Upper lobe of left lung (tissue), 6 donors: ENCODE data around the gene OTOG. TPM values are rescaled to one million over a fixed set of nuclear protein-coding genes. Genes with fewer than 3 reads are reported as not detected.

ENCODE experiments used
- ATAC-seq, 2 donors: fragments of 200-7000 bp; cut with Tn5 transposase; one replicate each; pipeline ENCODE4 v1.9.1; 2022; ENCODE audit warnings: mild to moderate bottlenecking in 2 of 2, moderate library complexity in 2 of 2; ENCODE audit not compliant: low FRiP score in 2 of 2
- DNase-seq, 2 donors: peaks; one replicate each; pipeline ENCODE4 v3.0.0-alpha.2; 2019 to 2020
- H3K27ac ChIP-seq, 4 donors: fragments of 200-600 bp; sonication (generic); one replicate each; pipeline ENCODE4 v1.5.1; 2016 to 2019
- H3K27me3 ChIP-seq, 4 donors: fragments of 200-600 bp; sonication (generic); one replicate each; pipeline ENCODE4 v1.5.1; 2017 to 2019
- H3K36me3 ChIP-seq, 4 donors: fragments of 200-600 bp; sonication (generic); one replicate each; pipeline ENCODE4 v1.5.1; 2016 to 2019
- H3K4me1 ChIP-seq, 4 donors: fragments of 200-600 bp; sonication (generic); one replicate each; pipeline ENCODE4 v1.5.1; 2018 to 2019
- H3K4me3 ChIP-seq, 4 donors: fragments of 200-600 bp; sonication (generic); one replicate each; pipeline ENCODE4 v1.5.1; 2017 to 2019; ENCODE audit warnings: mild to moderate bottlenecking in 2 of 4, moderate library complexity in 1 of 4
- H3K9me3 ChIP-seq, 4 donors: fragments of 200-600 bp; sonication (generic); one replicate each; pipeline ENCODE4 v1.5.1; 2018 to 2019
- EP300 ChIP-seq, 4 donors: sonication (generic); formaldehyde crosslinking; IDR thresholded peaks; one replicate each; pipeline ENCODE4 v1.5.1; 2017; ENCODE audit warnings: antibody characterized with exemption in 4 of 4, control low read depth in 2 of 4
- POLR2A ChIP-seq, 4 donors: fragments of 450-650 bp; IDR thresholded peaks; one replicate each; pipeline ENCODE4 v1.5.1; 2016 to 2017; ENCODE audit warnings: antibody characterized with exemption in 4 of 4, mild to moderate bottlenecking in 2 of 4
- POLR2AphosphoS5 ChIP-seq, 2 donors: sonication (generic); formaldehyde crosslinking; IDR thresholded peaks; one replicate each; pipeline ENCODE4 v1.5.1; 2017; ENCODE audit warnings: antibody characterized with exemption in 2 of 2
- WGBS, 2 donors: methylation state at CpG; one replicate each; pipeline ENCODE4 v1.1.5; 2017 to 2018; 5-methylcytosine and 5-hydroxymethylcytosine counted together
- total RNA-seq, 6 donors: library from RNA; depleted of rRNA in 4 of 6; stranded (reverse); fragments of >200 nt in 4 of 6; gene quantifications; one replicate each; pipeline versions ENCODE4 v1.1.0 to v1.2.1, GENCODE V29; 2016 to 2021
- TF ChIP-seq, protein P1 (sequence below), 6 experiments: fragments of 450-650 bp in 4 of 6; fragments of 200-600 bp in 2 of 6; sonication (generic) in 2 of 6; IDR thresholded peaks; one replicate each; pipeline ENCODE4 v1.5.1; 2016 to 2019; ENCODE audit warnings: antibody characterized with exemption in 6 of 6
- donor health status: DM: no; HTN: no; CAD: no; lungs with moderate emphysema.
- donor health status: DM: no; HTN: yes; CAD: no; lungs with severe emphysema.

Gene OTOG
- total RNA-seq, 6 donors from 2014 or later: not detected

DNA sequence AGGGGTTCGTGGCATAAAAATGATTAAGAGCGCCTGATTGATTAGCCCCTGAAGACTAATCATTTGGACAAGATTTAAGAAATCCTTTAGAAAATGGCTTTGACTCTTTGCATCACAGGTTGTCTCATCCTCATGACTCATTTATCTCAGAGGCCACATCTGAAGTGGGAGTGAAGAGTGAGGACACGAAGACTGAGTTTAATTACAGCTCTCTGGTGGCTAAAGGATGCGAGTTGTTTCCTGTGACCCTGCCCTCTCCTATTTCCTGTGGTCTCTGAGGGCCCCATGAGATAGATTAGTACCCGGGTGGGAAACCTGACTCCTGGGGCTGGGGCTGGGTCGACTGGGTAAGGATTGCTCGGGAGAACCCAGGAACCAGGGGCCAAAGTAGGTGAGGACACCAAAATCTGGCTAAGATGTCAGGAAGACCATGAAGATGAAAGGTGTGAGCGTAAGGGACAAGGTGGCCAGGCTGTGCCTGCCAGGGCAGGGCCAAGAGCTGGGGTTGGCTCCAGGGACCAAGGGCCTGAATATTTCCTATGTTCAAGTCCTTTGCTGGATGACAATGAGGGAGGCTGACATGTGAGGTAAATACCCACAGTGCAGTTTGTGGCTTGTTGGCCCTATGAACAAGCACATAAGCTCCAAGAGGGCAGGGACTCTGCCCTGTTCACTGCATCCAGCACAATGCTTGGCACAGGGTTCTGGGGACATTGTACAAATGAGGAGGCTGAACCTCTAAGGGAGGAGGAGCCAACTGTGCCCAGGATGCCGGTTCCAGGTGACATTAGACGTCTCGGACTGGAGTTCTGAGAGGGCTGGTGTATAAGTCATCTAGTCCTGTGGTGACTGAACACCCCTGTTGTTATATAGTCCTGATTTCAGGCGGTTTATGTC, 3.6 kb downstream of the OTOG start:
- Histone ChIP-seq H3K27ac (no peak overlapping the region), H3K27me3 (peaks cover 0 to 7% (median 0%) of the 10 kb centered on the region in 4 donors), H3K9me3 (no peaks in the 10 kb centered on the region), H3K4me3 (no peak overlapping the region), H3K36me3 (no peaks in the 10 kb centered on the region), H3K4me1 (no peaks in the 10 kb centered on the region)
- no peak for DNase-seq
- no peak for TF ChIP-seq POLR2AphosphoS5 (IDR thresholded peaks at IDR 0.05)
- TF ChIP-seq POLR2A (IDR thresholded peaks at IDR 0.05): no peak
- TF ChIP-seq, protein P1, sequence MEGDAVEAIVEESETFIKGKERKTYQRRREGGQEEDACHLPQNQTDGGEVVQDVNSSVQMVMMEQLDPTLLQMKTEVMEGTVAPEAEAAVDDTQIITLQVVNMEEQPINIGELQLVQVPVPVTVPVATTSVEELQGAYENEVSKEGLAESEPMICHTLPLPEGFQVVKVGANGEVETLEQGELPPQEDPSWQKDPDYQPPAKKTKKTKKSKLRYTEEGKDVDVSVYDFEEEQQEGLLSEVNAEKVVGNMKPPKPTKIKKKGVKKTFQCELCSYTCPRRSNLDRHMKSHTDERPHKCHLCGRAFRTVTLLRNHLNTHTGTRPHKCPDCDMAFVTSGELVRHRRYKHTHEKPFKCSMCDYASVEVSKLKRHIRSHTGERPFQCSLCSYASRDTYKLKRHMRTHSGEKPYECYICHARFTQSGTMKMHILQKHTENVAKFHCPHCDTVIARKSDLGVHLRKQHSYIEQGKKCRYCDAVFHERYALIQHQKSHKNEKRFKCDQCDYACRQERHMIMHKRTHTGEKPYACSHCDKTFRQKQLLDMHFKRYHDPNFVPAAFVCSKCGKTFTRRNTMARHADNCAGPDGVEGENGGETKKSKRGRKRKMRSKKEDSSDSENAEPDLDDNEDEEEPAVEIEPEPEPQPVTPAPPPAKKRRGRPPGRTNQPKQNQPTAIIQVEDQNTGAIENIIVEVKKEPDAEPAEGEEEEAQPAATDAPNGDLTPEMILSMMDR (IDR thresholded peaks at IDR 0.05): no peak
- TF ChIP-seq EP300 (IDR thresholded peaks at IDR 0.05): no peak
- no peak for ATAC-seq
- 58 to 64% methylated on average over 12 of the region's 12 CpGs for WGBS, 2 donors

GRCh38 chr11:17551347-17552040, 4.4 kb downstream of the OTOG start:
- no peak overlapping the region for H3K27ac ChIP-seq

GRCh38 chr11:17552041-17552355, 4.9 kb downstream of the OTOG start:
- TF ChIP-seq EP300 (IDR thresholded peaks at IDR 0.05) (no peak), POLR2AphosphoS5 (IDR thresholded peaks at IDR 0.05) (no peak), POLR2A (IDR thresholded peaks at IDR 0.05) (no peak)
- TF ChIP-seq, protein P1 (IDR thresholded peaks at IDR 0.05): no peak
- Histone ChIP-seq H3K4me1 (no peaks in the 10 kb centered on the region), H3K36me3 (no peaks in the 10 kb centered on the region), H3K27ac (no peak overlapping the region), H3K9me3 (no peaks in the 10 kb centered on the region), H3K27me3 (peaks cover 0 to 7% (median 0%) of the 10 kb centered on the region in 4 donors), H3K4me3 (no peak overlapping the region)
- no peak for DNase-seq
- WGBS, 2 donors: 82 to 83% methylated on average over 2 to 4 of the region's 4 CpGs
- no peak for ATAC-seq

More at GRCh38 chr11:17551347-17552040, 4.4 kb downstream of the OTOG start:
- Histone ChIP-seq H3K4me1 (no peaks in the 10 kb centered on the region), H3K36me3 (no peaks in the 10 kb centered on the region), H3K4me3 (no peak overlapping the region), H3K9me3 (no peaks in the 10 kb centered on the region), H3K27me3 (peaks cover 0 to 7% (median 0%) of the 10 kb centered on the region in 4 donors)
- ATAC-seq (no peak), DNase-seq (no peak)
- TF ChIP-seq POLR2A (IDR thresholded peaks at IDR 0.05): no peak
- no peak for TF ChIP-seq EP300 (IDR thresholded peaks at IDR 0.05)
- TF ChIP-seq, protein P1 (IDR thresholded peaks at IDR 0.05): no peak
- TF ChIP-seq POLR2AphosphoS5 (IDR thresholded peaks at IDR 0.05): no peak
- 70 to 73% methylated on average over 5 to 7 of the region's 7 CpGs for WGBS, 2 donors

DNA sequence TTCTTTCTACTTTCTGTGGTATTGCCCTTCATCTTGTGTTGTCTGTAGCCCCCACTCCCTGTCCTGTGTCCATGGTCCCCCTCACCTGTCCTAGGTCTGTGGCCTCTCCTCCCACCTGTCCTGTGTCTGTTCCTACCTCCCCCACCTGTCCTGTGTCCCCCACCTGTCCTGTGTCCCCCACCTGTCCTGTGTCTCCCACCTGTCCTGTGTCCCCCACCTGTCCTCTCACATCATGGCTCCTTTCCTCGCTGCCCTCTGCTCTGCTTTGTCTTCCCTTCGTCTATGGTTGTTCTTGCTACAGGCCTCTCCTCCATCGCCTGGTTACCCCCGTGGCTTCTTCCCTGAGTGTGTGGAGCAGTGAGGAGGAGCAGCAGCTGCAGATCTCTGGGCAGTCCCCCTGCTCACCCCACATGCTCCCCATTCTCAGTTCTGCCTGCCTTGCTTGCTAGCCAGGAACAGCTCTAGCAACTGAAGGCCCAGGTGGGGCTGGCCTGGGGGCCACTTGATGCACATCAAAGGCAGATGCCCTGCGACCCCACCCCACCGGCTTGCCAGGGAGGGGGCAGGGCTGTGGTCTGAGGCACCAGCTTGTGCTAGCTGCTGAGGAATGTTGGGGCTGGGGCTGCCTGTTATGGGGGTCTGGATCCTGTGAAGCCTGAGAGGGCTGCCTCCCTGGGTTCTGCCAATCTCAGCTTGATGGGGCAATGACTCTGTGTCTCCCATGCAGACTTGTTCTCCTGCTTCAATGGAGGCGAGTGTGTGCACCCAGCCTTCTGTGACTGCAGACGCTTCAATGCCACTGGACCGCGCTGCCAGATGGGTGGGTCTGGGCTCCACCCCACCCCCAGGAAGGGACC, 5.6 kb downstream of the OTOG start:
- WGBS, 2 donors: 85 to 91% methylated on average over 8 to 10 of the region's 10 CpGs
- Histone ChIP-seq H3K27me3 (peaks cover 0 to 4% (median 0%) of the 10 kb centered on the region in 4 donors), H3K36me3 (no peaks in the 10 kb centered on the region), H3K4me1 (no peaks in the 10 kb centered on the region), H3K27ac (no peak overlapping the region), H3K4me3 (no peak overlapping the region), H3K9me3 (no peaks in the 10 kb centered on the region)
- TF ChIP-seq, protein P1 (IDR thresholded peaks at IDR 0.05): no peak
- no peak for TF ChIP-seq POLR2A (IDR thresholded peaks at IDR 0.05)
- no peak for TF ChIP-seq EP300 (IDR thresholded peaks at IDR 0.05)
- no peak for TF ChIP-seq POLR2AphosphoS5 (IDR thresholded peaks at IDR 0.05)
- ATAC-seq (peak; percentile 20 to 60), DNase-seq (peak in 1 of 2 donors; percentile 44)
